ENCODE results near the gene WDR7.

The WDR7 gene

GRCh38 chr18:56999823-57000222 lies 348.7 kb downstream of the WDR7 start:
- Histone ChIP-seq H3K4me1 (ENCODE audit: control insufficient read depth, insufficient read depth, low read length) (peaks cover 6% of the 10 kb centered on the region), H3K4me3 (ENCODE audit: low read length) (no peak overlapping the region), H3K36me3 (ENCODE audit: control insufficient read depth, insufficient read depth, low read length) (no peaks in the 10 kb centered on the region), H3K27me3 (ENCODE audit: control insufficient read depth, insufficient read depth, low read length) (no peaks in the 10 kb centered on the region), H3K9ac (ENCODE audit: low read length) (no peak overlapping the region), H3K27ac (ENCODE audit: low read depth, low read length) (no peak overlapping the region)

GRCh38 chr18:57002627-57003026 lies 351.5 kb downstream of the WDR7 start:
- peaks cover 6% of the 10 kb centered on the region for H3K4me1 ChIP-seq (ENCODE audit: control insufficient read depth, insufficient read depth, low read length)
- no peaks in the 10 kb centered on the region for H3K27me3 ChIP-seq (ENCODE audit: control insufficient read depth, insufficient read depth, low read length)
- no peak overlapping the region for H3K4me3 ChIP-seq (ENCODE audit: low read length)
- H3K9ac ChIP-seq (ENCODE audit: low read length): no peak overlapping the region
- H3K36me3 ChIP-seq (ENCODE audit: control insufficient read depth, insufficient read depth, low read length): no peaks in the 10 kb centered on the region
- no peak overlapping the region for H3K27ac ChIP-seq (ENCODE audit: low read depth, low read length)

- Histone ChIP-seq H3K36me3 (ENCODE audit: control insufficient read depth, insufficient read depth, low read length) (no peaks in the 10 kb centered on the region), H3K27ac (ENCODE audit: low read depth, low read length) (no peak overlapping the region), H3K27me3 (ENCODE audit: control insufficient read depth, insufficient read depth, low read length) (no peaks in the 10 kb centered on the region), H3K4me3 (ENCODE audit: low read length) (no peak overlapping the region), H3K9ac (ENCODE audit: low read length) (no peak overlapping the region), H3K4me1 (ENCODE audit: control insufficient read depth, insufficient read depth, low read length) (peaks cover 6% of the 10 kb centered on the region)
Observed at GRCh38 chr18:57003342-57003741, 352.2 kb downstream of the WDR7 start.

GRCh38 chr18:57004366-57005121 lies 353.4 kb downstream of the WDR7 start:
- Histone ChIP-seq H3K4me1 (ENCODE audit: control insufficient read depth, insufficient read depth, low read length) (peaks cover 6% of the 10 kb centered on the region), H3K4me3 (ENCODE audit: low read length) (no peak overlapping the region), H3K27me3 (ENCODE audit: control insufficient read depth, insufficient read depth, low read length) (no peaks in the 10 kb centered on the region), H3K9ac (ENCODE audit: low read length) (no peak overlapping the region), H3K27ac (ENCODE audit: low read depth, low read length) (no peak overlapping the region), H3K36me3 (ENCODE audit: control insufficient read depth, insufficient read depth, low read length) (no peaks in the 10 kb centered on the region)

GRCh38 chr18:57008001-57008686 lies 357.0 kb downstream of the WDR7 start:
- H3K27ac ChIP-seq (ENCODE audit: low read depth, low read length): no peak overlapping the region
- no peaks in the 10 kb centered on the region for H3K27me3 ChIP-seq (ENCODE audit: control insufficient read depth, insufficient read depth, low read length)
- no peak overlapping the region for H3K9ac ChIP-seq (ENCODE audit: low read length)
- no peaks in the 10 kb centered on the region for H3K36me3 ChIP-seq (ENCODE audit: control insufficient read depth, insufficient read depth, low read length)
- no peak overlapping the region for H3K4me3 ChIP-seq (ENCODE audit: low read length)
- peaks cover 6% of the 10 kb centered on the region for H3K4me1 ChIP-seq (ENCODE audit: control insufficient read depth, insufficient read depth, low read length)

GRCh38 chr18:57009844-57010243 lies 358.7 kb downstream of the WDR7 start:
- no peaks in the 10 kb centered on the region for H3K27me3 ChIP-seq (ENCODE audit: control insufficient read depth, insufficient read depth, low read length)
- no peak overlapping the region for H3K9ac ChIP-seq (ENCODE audit: low read length)
- no peaks in the 10 kb centered on the region for H3K4me1 ChIP-seq (ENCODE audit: control insufficient read depth, insufficient read depth, low read length)
- no peak overlapping the region for H3K4me3 ChIP-seq (ENCODE audit: low read length)
- no peaks in the 10 kb centered on the region for H3K36me3 ChIP-seq (ENCODE audit: control insufficient read depth, insufficient read depth, low read length)
- no peak overlapping the region for H3K27ac ChIP-seq (ENCODE audit: low read depth, low read length)

GRCh38 chr18:57014772-57015413 lies 363.7 kb downstream of the WDR7 start:
- Histone ChIP-seq H3K4me3 (ENCODE audit: low read length) (no peak overlapping the region), H3K27ac (ENCODE audit: low read depth, low read length) (no peak overlapping the region), H3K9ac (ENCODE audit: low read length) (no peak overlapping the region), H3K27me3 (ENCODE audit: control insufficient read depth, insufficient read depth, low read length) (no peaks in the 10 kb centered on the region), H3K36me3 (ENCODE audit: control insufficient read depth, insufficient read depth, low read length) (no peaks in the 10 kb centered on the region), H3K4me1 (ENCODE audit: control insufficient read depth, insufficient read depth, low read length) (no peaks in the 10 kb centered on the region)

- Histone ChIP-seq H3K4me3 (ENCODE audit: low read length) (no peak overlapping the region), H3K9ac (ENCODE audit: low read length) (no peak overlapping the region), H3K36me3 (ENCODE audit: control insufficient read depth, insufficient read depth, low read length) (no peaks in the 10 kb centered on the region), H3K27me3 (ENCODE audit: control insufficient read depth, insufficient read depth, low read length) (no peaks in the 10 kb centered on the region), H3K4me1 (ENCODE audit: control insufficient read depth, insufficient read depth, low read length) (no peaks in the 10 kb centered on the region), H3K27ac (ENCODE audit: low read depth, low read length) (no peak overlapping the region)
Observed at GRCh38 chr18:57015451-57015850, 364.3 kb downstream of the WDR7 start.

- Histone ChIP-seq H3K36me3 (ENCODE audit: control insufficient read depth, insufficient read depth, low read length) (no peaks in the 10 kb centered on the region), H3K27me3 (ENCODE audit: control insufficient read depth, insufficient read depth, low read length) (no peaks in the 10 kb centered on the region), H3K9ac (ENCODE audit: low read length) (no peak overlapping the region), H3K4me3 (ENCODE audit: low read length) (no peak overlapping the region), H3K4me1 (ENCODE audit: control insufficient read depth, insufficient read depth, low read length) (no peaks in the 10 kb centered on the region), H3K27ac (ENCODE audit: low read depth, low read length) (no peak overlapping the region)
Observed at GRCh38 chr18:57018845-57019244, 367.7 kb downstream of the WDR7 start.

- Histone ChIP-seq H3K9ac (ENCODE audit: low read length) (no peak overlapping the region), H3K36me3 (ENCODE audit: control insufficient read depth, insufficient read depth, low read length) (peaks cover 5% of the 10 kb centered on the region), H3K27ac (ENCODE audit: low read depth, low read length) (no peak overlapping the region), H3K4me1 (ENCODE audit: control insufficient read depth, insufficient read depth, low read length) (no peaks in the 10 kb centered on the region), H3K27me3 (ENCODE audit: control insufficient read depth, insufficient read depth, low read length) (no peaks in the 10 kb centered on the region), H3K4me3 (ENCODE audit: low read length) (no peak overlapping the region)
Observed at GRCh38 chr18:57022716-57023115, 371.6 kb downstream of the WDR7 start.

- Histone ChIP-seq H3K27ac (ENCODE audit: low read depth, low read length) (no peak overlapping the region), H3K9ac (ENCODE audit: low read length) (no peak overlapping the region), H3K4me3 (ENCODE audit: low read length) (no peak overlapping the region), H3K4me1 (ENCODE audit: control insufficient read depth, insufficient read depth, low read length) (no peaks in the 10 kb centered on the region), H3K27me3 (ENCODE audit: control insufficient read depth, insufficient read depth, low read length) (no peaks in the 10 kb centered on the region), H3K36me3 (ENCODE audit: control insufficient read depth, insufficient read depth, low read length) (peaks cover 5% of the 10 kb centered on the region)
Observed at GRCh38 chr18:57023275-57023882, 372.2 kb downstream of the WDR7 start.

GRCh38 chr18:57025540-57025939 lies 374.4 kb downstream of the WDR7 start:
- Histone ChIP-seq H3K4me3 (ENCODE audit: low read length) (no peak overlapping the region), H3K27me3 (ENCODE audit: control insufficient read depth, insufficient read depth, low read length) (no peaks in the 10 kb centered on the region), H3K4me1 (ENCODE audit: control insufficient read depth, insufficient read depth, low read length) (no peaks in the 10 kb centered on the region), H3K9ac (ENCODE audit: low read length) (no peak overlapping the region), H3K36me3 (ENCODE audit: control insufficient read depth, insufficient read depth, low read length) (peaks cover 8% of the 10 kb centered on the region), H3K27ac (ENCODE audit: low read depth, low read length) (no peak overlapping the region)
